AG04449 (cell line): ENCODE data around the gene RELL1.

ENCODE experiments used
- CTCF ChIA-PET: fragments of 350-600 bp; formaldehyde crosslinking; extraction: SDS; loops from one replicate; lab custom pipeline; 2021; ENCODE audit warnings: antibody characterized with exemption; lab: Yijun Ruan, JAX
- POLR2A ChIA-PET: fragments of 400-600, 350-600 bp; formaldehyde crosslinking; extraction: SDS; loops from one replicate; lab custom pipeline; 2020; ENCODE audit warnings: antibody characterized with exemption, inconsistent platforms; lab: Yijun Ruan, JAX
- DNase-seq: peaks from one replicate; pipeline ENCODE4 v3.0.0-alpha.2; 2010; ENCODE audit warnings: low read depth, low spot score
- H3K4me3 ChIP-seq: 2 replicates; pipeline ENCODE4 v1.5.1; 2011; ENCODE audit warnings: low read depth, mild to moderate bottlenecking, control low read depth, low read length
- TF ChIP-seq, protein P1 (sequence below): IDR thresholded peaks from one replicate; pipeline ENCODE4 v1.5.1; 2011; ENCODE audit warnings: mild to moderate bottlenecking, moderate library complexity, low read length, control low read depth, inconsistent platforms; ENCODE audit not compliant: insufficient read depth; ENCODE audit errors: missing control alignments

RELL1 gene

DNA sequence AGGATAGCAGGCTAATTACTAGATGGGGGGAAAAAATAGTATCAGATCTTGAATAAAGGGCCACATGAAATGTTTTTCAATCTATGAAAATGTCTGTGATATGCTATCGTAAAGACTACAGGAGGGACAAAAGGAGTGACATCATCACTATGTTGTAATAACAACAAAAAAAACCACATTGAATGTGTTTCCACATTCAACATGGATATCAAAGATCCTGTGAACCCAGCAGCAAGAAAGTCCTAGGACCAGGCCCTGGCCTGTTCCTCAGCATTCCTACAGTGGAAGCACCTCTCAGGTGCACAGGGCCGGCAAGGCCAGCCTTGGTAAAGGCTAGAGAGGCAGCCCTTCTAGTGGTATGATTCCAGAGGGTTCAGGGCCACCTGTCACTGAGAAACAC lies 118.3 kb downstream of the RELL1 start:
- DNase-seq = no peak
- ChIA-PET CTCF (interaction anchor here (1.1 to 1.7 kb wide), 4 partner anchors 19 to 129 kb away, joined by 3 to 8 read pairs (median 6); no protein-coding TSS in a partner anchor), POLR2A (no interaction called here)
- H3K4me3 ChIP-seq = no peak overlapping the region
- TF ChIP-seq, protein P1, sequence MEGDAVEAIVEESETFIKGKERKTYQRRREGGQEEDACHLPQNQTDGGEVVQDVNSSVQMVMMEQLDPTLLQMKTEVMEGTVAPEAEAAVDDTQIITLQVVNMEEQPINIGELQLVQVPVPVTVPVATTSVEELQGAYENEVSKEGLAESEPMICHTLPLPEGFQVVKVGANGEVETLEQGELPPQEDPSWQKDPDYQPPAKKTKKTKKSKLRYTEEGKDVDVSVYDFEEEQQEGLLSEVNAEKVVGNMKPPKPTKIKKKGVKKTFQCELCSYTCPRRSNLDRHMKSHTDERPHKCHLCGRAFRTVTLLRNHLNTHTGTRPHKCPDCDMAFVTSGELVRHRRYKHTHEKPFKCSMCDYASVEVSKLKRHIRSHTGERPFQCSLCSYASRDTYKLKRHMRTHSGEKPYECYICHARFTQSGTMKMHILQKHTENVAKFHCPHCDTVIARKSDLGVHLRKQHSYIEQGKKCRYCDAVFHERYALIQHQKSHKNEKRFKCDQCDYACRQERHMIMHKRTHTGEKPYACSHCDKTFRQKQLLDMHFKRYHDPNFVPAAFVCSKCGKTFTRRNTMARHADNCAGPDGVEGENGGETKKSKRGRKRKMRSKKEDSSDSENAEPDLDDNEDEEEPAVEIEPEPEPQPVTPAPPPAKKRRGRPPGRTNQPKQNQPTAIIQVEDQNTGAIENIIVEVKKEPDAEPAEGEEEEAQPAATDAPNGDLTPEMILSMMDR = no peak

DNA sequence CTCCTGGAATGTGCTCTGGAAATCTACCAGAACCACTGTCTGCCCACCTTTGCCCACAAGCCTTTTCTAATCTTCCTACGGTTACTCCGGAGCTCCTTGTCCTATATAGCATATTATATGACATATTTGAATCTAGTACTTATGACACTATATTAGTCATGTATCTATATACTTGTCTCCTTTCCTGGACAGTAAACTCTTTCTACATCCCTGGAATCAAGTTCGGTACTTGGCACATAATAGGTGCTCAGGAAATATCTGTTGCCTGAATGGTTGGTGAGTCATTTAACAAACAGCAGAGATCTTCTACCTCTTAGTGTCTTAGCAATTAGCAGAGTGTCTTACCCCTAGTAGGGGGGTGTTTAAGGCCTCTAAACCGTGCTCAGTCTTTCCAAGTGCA lies 123.6 kb downstream of the RELL1 start:
- H3K4me3 ChIP-seq = no peak overlapping the region
- ChIA-PET POLR2A (no interaction called here), CTCF (no interaction called here)
- TF ChIP-seq, protein P1 = no peak
- no peak for DNase-seq

DNA sequence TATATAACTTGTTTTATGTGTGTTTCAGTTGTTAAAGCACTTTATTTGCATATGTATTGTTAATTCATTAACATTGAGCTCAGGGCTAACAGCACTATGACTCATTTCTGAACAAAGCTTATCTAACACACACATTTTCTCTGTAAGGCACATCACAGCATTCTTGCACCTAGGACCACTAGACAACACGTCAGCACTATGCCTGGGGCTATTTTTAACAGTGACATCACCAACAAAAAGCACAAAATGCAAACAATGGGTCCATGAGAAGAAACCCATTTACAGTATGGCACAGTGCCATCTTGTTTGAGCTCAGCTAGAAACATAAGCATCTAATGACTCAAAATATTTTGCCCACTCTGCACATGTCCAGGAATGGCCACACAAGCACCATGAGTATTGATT lies 124.4 kb downstream of the RELL1 start:
- ChIA-PET POLR2A (no interaction called here), CTCF (no interaction called here)
- DNase-seq = peak; percentile 9

DNA sequence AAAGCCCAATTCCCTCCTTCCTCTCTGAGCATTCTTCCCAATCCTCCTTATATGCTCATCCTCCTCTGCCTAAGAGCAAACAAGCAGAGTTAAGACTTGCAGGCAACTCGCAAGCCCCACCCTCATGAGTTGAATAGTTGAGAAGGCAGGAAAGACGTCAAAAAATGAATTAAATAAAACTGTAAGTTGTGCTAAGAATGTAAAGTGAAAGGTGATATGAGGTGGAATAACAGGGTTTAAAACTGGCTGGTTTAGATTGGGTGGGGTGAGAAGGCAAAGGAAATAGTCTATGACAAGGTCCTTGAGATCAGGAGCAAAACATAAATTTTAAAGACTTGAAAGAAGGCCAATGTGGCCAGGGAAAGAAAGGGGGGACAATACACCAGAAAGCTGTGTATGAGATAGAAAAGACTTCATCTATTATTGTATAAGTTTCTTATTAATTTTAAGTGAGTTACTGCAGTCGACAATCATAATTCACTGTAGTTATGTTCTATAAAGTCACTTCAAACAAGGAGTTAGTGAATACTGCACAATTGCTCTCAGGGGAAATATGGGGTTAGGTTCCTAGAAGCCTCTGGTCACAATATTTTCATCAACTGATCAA lies 124.9 kb downstream of the RELL1 start:
- TF ChIP-seq, protein P1 = no peak
- ChIA-PET POLR2A (no interaction called here), CTCF (no interaction called here)
- no peak overlapping the region for H3K4me3 ChIP-seq
- no peak for DNase-seq

More for the DNA sequence above, 124.4 kb downstream of the RELL1 start:
- H3K4me3 ChIP-seq = no peak overlapping the region
- TF ChIP-seq, protein P1 = no peak
